IMR-90 (cell line): ENCODE results near the gene F10. TPM values are rescaled to one million over a fixed set of nuclear protein-coding genes. Genes with fewer than 3 reads are reported as not detected.

ENCODE experiments used
- ATAC-seq: fragments of 200-7000 bp; cut with Tn5 transposase; 2 replicates; pipeline ENCODE4 v1.9.1; 2020; ENCODE audit warnings: low read depth, mild to moderate bottlenecking, moderate library complexity
- BruUV-seq: library from RNA; stranded (reverse); fragments of 400-500 nt; replicated peaks from 2 replicates; lab custom pipeline; 2021; lab: Mats Ljungman, UMichigan
- CTCF ChIA-PET: fragments of 300-600 bp; formaldehyde crosslinking; extraction: SDS; loops from one replicate; lab custom pipeline; 2021; ENCODE audit warnings: antibody characterized with exemption; lab: Yijun Ruan, JAX
- POLR2A ChIA-PET: fragments of 300-600 bp; sonication (Branson Sonifier 250); formaldehyde crosslinking; loops from one replicate; lab custom pipeline; 2022; ENCODE audit warnings: antibody characterized with exemption; ENCODE audit not compliant: unreplicated experiment; lab: Charles Lee
- DNase-seq: peaks from one replicate; pipeline ENCODE4 v3.0.0; 2013
- H2AFZ ChIP-seq: replicated peaks from 2 replicates; pipeline ENCODE3; 2013; ENCODE audit warnings: low read length, mild to moderate bottlenecking; ENCODE audit not compliant: poor library complexity
- H2AK5ac ChIP-seq: 2 replicates; pipeline ENCODE4 v1.6.1; 2013; ENCODE audit warnings: low read depth, low read length, inconsistent platforms
- H2AK9ac ChIP-seq: replicated peaks from 2 replicates; pipeline ENCODE3; 2013; ENCODE audit warnings: mild to moderate bottlenecking, low read depth, low read length, moderate library complexity; ENCODE audit not compliant: poor library complexity
- H2BK120ac ChIP-seq: 2 replicates; pipeline ENCODE4 v1.6.1; 2013; ENCODE audit warnings: low read depth, low read length, inconsistent platforms
- H2BK15ac ChIP-seq: 3 replicates; pipeline ENCODE4 v1.6.1; 2013; ENCODE audit warnings: low read depth, low read length, inconsistent platforms
- H2BK20ac ChIP-seq: 2 replicates; pipeline ENCODE4 v1.6.1; 2013; ENCODE audit warnings: low read depth, mild to moderate bottlenecking, inconsistent platforms, low read length, moderate library complexity
- H2BK5ac ChIP-seq: 2 replicates; pipeline ENCODE4 v1.6.1; 2013; ENCODE audit warnings: mild to moderate bottlenecking, low read depth, low read length, inconsistent platforms; ENCODE audit not compliant: poor library complexity, severe bottlenecking
- H3K14ac ChIP-seq: replicated peaks from 2 replicates; pipeline ENCODE4 v1.6.1; 2013; ENCODE audit warnings: low read depth, low read length, inconsistent platforms
- H3K18ac ChIP-seq: 2 replicates; pipeline ENCODE4 v1.6.1; 2013; ENCODE audit warnings: low read depth, low read length, control low read depth
- H3K23ac ChIP-seq: 2 replicates; pipeline ENCODE4 v1.6.1; 2013; ENCODE audit warnings: low read depth, low read length, inconsistent platforms
- H3K27ac ChIP-seq: 2 replicates; pipeline ENCODE4 v1.5.1; 2013; ENCODE audit warnings: mild to moderate bottlenecking, control low read depth, low read length; ENCODE audit not compliant: insufficient read depth
- H3K27me3 ChIP-seq: 2 replicates; pipeline ENCODE4 v1.6.1; 2013; ENCODE audit warnings: low read length; ENCODE audit not compliant: control insufficient read depth, insufficient read depth
- H3K36me3 ChIP-seq: 2 replicates; pipeline ENCODE4 v1.6.1; 2013; ENCODE audit warnings: low read length, mixed read lengths; ENCODE audit not compliant: control insufficient read depth, insufficient read depth
- H3K4ac ChIP-seq: 2 replicates; pipeline ENCODE4 v1.6.1; 2013; ENCODE audit warnings: low read depth, low read length, inconsistent platforms
- H3K4me1 ChIP-seq: 2 replicates; pipeline ENCODE4 v1.6.1; 2013; ENCODE audit warnings: low read length, mixed read lengths; ENCODE audit not compliant: control insufficient read depth, insufficient read depth
- H3K4me2 ChIP-seq: 2 replicates; pipeline ENCODE4 v1.6.1; 2013; ENCODE audit warnings: low read depth, mild to moderate bottlenecking, control low read depth, low read length, moderate library complexity
- H3K4me3 ChIP-seq: 2 replicates; pipeline ENCODE4 v1.5.1; 2013; ENCODE audit warnings: low read depth, mild to moderate bottlenecking, control low read depth, low read length, moderate library complexity; ENCODE audit not compliant: insufficient read depth
- H3K56ac ChIP-seq: 2 replicates; pipeline ENCODE4 v1.6.1; 2013; ENCODE audit warnings: low read length, inconsistent platforms; ENCODE audit not compliant: insufficient read depth; ENCODE audit errors: extremely low read depth
- H3K79me1 ChIP-seq, 2 experiments: 2 replicates each; pipeline ENCODE4 v1.6.1; 2013; ENCODE audit warnings: low read length in 2 of 2, inconsistent platforms in 1 of 2, low read depth in 1 of 2
- H3K9ac ChIP-seq: 2 replicates; pipeline ENCODE4 v1.6.1; 2013; ENCODE audit warnings: low read depth, low read length, control low read depth
- H3K9me1 ChIP-seq: 2 replicates; pipeline ENCODE4 v1.6.1; 2013; ENCODE audit warnings: low read length, inconsistent platforms; ENCODE audit not compliant: insufficient read depth
- H3K9me3 ChIP-seq: 2 replicates; pipeline ENCODE4 v1.6.1; 2013; ENCODE audit warnings: low read length; ENCODE audit not compliant: control insufficient read depth, insufficient read depth
- H4K20me1 ChIP-seq: 2 replicates; pipeline ENCODE4 v1.6.1; 2013; ENCODE audit warnings: low read length, inconsistent platforms; ENCODE audit not compliant: insufficient read depth
- H4K5ac ChIP-seq: 2 replicates; pipeline ENCODE4 v1.6.1; 2013; ENCODE audit warnings: mild to moderate bottlenecking, low read depth, low read length, control low read depth
- H4K8ac ChIP-seq, 2 experiments: 2 replicates each; pipeline ENCODE4 v1.6.1; 2013; ENCODE audit warnings: low read depth in 2 of 2, low read length in 2 of 2, control low read depth in 1 of 2, inconsistent platforms in 1 of 2
- H4K91ac ChIP-seq: 2 replicates; pipeline ENCODE4 v1.6.1; 2013; ENCODE audit warnings: low read depth, low read length, inconsistent platforms; ENCODE audit not compliant: insufficient read depth
- BHLHE40 ChIP-seq: fragments of 150-350 bp; IDR thresholded peaks from 2 replicates; pipeline ENCODE4 v1.6.1; 2016; ENCODE audit warnings: mild to moderate bottlenecking, low read depth, low read length
- CEBPB ChIP-seq: IDR thresholded peaks from 2 replicates; pipeline ENCODE4 v1.6.1; 2012; ENCODE audit warnings: low read depth, low read length, improper control_type of control experiment
- CHD1 ChIP-seq: IDR thresholded peaks from 2 replicates; pipeline ENCODE4 v1.6.1; 2012; ENCODE audit warnings: low read depth, low read length, improper control_type of control experiment
- CTCF ChIP-seq: conservative IDR thresholded peaks from 2 replicates; pipeline ENCODE4 v1.5.1; 2012; ENCODE audit warnings: mild to moderate bottlenecking, low read depth, low read length, improper control_type of control experiment
- FOS ChIP-seq: fragments of 150-350 bp; IDR thresholded peaks from 2 replicates; pipeline ENCODE4 v1.6.1; 2016; ENCODE audit warnings: low read depth, low read length
- MAFK ChIP-seq: IDR thresholded peaks from 2 replicates; pipeline ENCODE4 v1.6.1; 2012; ENCODE audit warnings: low read depth, low read length, improper control_type of control experiment
- MXI1 ChIP-seq: IDR thresholded peaks from 2 replicates; pipeline ENCODE4 v1.6.1; 2012; ENCODE audit warnings: low read depth, mild to moderate bottlenecking, low read length, moderate library complexity, borderline replicate concordance
- NFE2L2 ChIP-seq: fragments of 150-350 bp; IDR thresholded peaks from 2 replicates; pipeline ENCODE4 v1.6.1; 2016; ENCODE audit warnings: low read depth, mild to moderate bottlenecking, low read length
- POLR2A ChIP-seq: IDR thresholded peaks from 2 replicates; pipeline ENCODE4 v1.6.1; 2012; ENCODE audit warnings: mild to moderate bottlenecking, low read depth, low read length
- RAD21 ChIP-seq: IDR thresholded peaks from 2 replicates; pipeline ENCODE4 v1.6.1; 2012; ENCODE audit warnings: low read length, improper control_type of control experiment
- RCOR1 ChIP-seq: IDR thresholded peaks from 2 replicates; pipeline ENCODE4 v1.6.1; 2012; ENCODE audit warnings: mild to moderate bottlenecking, low read length, improper control_type of control experiment; ENCODE audit not compliant: insufficient replicate concordance
- RFX5 ChIP-seq: IDR thresholded peaks from 2 replicates; pipeline ENCODE4 v1.8.0; 2012; ENCODE audit warnings: low read depth, mild to moderate bottlenecking, low read length, moderate library complexity
- SMC3 ChIP-seq: fragments of 150-350 bp; IDR thresholded peaks from 2 replicates; pipeline ENCODE4 v1.6.1; 2016; ENCODE audit warnings: low read depth, mild to moderate bottlenecking, antibody characterized with exemption, low read length, moderate library complexity
- WGBS, 2 experiments: methylation state at CpG; one replicate each; pipeline versions ENCODE4 v1.1.5 to v1.1.7; 2013; ENCODE audit warnings: missing lambda C conversion rate in 2 of 2; ENCODE audit not compliant: insufficient read length in 1 of 2; ENCODE audit errors: extremely low coverage in 2 of 2; 5-methylcytosine and 5-hydroxymethylcytosine counted together
- dilution Hi-C: fragments of 300-500 bp; cut with HindIII; formaldehyde crosslinking; loops from one replicate; pipeline ENCODE4 v1.14.3; 2018; ENCODE audit warnings: low sequenced_read_pairs; ENCODE audit not compliant: unreplicated experiment
- in situ Hi-C: fragments of 300-500 bp; cut with MboI; formaldehyde crosslinking; loops from 3 replicates; pipeline ENCODE4 v1.14.3; 2019; ENCODE audit warnings: low sequenced_read_pairs, inconsistent platforms, mixed read lengths
- intact Hi-C: fragments of 100-400 bp; cut with micrococcal nuclease; formaldehyde crosslinking; loops from 2 replicates; pipeline ENCODE4 v1.10.0; 2022
- polyA plus RNA-seq, 3 experiments: library from polyadenylated mRNA; depleted of rRNA; stranded (reverse); fragments of >200 nt; gene quantifications; 2 replicates each; pipeline ENCODE4 v1.2.3, GENCODE V29; 2012; ENCODE audit warnings: low replicate concordance in 1 of 3
- total RNA-seq: library from RNA; depleted of rRNA; stranded (reverse); fragments of >200 nt; gene quantifications from 2 replicates; pipeline ENCODE4 v1.2.3, GENCODE V29; 2012
- TF ChIP-seq, protein P1 (sequence below): fragments of 150-350 bp; IDR thresholded peaks from 2 replicates; pipeline ENCODE4 v1.6.1; 2016; ENCODE audit warnings: low read depth, mild to moderate bottlenecking, low read length, moderate library complexity, borderline replicate concordance
- TF ChIP-seq, protein P2 (sequence below): fragments of 150-350 bp; IDR thresholded peaks from 2 replicates; pipeline ENCODE4 v1.6.1; 2017; ENCODE audit warnings: mild to moderate bottlenecking, antibody characterized with exemption, low read length, low read depth

F10 gene
- total and polyA plus RNA-seq, 2 of the 4 experiments (the other 2 are of a cell fraction): 9.1 to 19.5 TPM

DNA sequence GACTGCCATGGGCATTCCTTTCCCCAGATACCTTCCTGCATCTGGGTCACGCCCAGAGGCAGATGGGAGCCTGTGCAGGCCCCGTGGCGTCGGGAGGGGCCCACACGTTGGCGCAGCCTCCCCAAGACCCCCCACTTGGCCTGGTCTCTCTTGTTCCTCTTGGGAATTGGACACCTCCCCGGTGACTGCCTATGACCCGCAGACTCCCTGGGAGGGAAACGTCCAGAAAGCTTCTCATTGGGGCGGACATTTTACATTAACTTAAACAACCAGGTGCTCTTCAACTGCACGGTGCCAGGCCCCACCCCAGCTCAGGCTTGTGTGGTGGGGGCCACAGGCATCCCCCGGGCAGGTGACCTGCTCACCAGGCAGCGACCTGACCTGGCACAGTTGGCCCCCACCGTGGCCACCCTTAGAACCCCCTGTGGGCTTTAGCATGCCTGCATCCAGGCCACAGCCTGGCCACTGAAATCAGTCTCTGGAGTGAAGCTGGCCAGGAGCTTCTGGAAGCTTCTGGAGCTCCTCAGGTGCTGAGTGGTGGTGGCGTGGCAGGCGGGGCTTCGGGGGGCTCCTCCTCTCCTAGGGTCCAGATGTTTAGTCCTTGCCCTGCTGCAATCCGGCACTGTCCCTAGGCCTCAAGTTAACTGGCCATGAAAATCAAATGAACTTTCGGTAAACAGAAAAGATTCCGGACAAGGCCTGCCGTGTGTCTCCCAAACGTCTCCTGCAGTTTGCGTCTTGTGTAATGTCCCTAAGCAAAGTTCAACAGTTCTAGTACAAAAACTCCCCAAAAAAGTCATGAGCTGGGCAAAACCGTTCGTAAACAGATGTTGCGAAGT lies 27.3 kb downstream of the F10 start:
- intact Hi-C loops (no loop called here), in situ Hi-C loops (no loop called here)
- no peak overlapping the region for H4K91ac ChIP-seq
- TF ChIP-seq MXI1 (no peak), NFE2L2 (no peak), RCOR1 (no peak), RFX5 (no peak), CHD1 (no peak), MAFK (no peak), FOS (no peak), CTCF (no peak), CEBPB (no peak), RAD21 (no peak), SMC3 (no peak), BHLHE40 (no peak), POLR2A (no peak)
- TF ChIP-seq, protein P1, sequence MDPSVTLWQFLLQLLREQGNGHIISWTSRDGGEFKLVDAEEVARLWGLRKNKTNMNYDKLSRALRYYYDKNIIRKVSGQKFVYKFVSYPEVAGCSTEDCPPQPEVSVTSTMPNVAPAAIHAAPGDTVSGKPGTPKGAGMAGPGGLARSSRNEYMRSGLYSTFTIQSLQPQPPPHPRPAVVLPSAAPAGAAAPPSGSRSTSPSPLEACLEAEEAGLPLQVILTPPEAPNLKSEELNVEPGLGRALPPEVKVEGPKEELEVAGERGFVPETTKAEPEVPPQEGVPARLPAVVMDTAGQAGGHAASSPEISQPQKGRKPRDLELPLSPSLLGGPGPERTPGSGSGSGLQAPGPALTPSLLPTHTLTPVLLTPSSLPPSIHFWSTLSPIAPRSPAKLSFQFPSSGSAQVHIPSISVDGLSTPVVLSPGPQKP: no peak
- TF ChIP-seq, protein P2, sequence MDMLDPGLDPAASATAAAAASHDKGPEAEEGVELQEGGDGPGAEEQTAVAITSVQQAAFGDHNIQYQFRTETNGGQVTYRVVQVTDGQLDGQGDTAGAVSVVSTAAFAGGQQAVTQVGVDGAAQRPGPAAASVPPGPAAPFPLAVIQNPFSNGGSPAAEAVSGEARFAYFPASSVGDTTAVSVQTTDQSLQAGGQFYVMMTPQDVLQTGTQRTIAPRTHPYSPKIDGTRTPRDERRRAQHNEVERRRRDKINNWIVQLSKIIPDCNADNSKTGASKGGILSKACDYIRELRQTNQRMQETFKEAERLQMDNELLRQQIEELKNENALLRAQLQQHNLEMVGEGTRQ: no peak

More for the DNA sequence above, 27.3 kb downstream of the F10 start:
- no peak overlapping the region for H2BK20ac ChIP-seq
- H4K8ac ChIP-seq: no peak overlapping the region
- no peak for DNase-seq
- no peaks in the 10 kb centered on the region for H3K36me3 ChIP-seq
- H2AFZ ChIP-seq: no peak overlapping the region
- H3K18ac ChIP-seq: no peak overlapping the region
- H3K27me3 ChIP-seq: 0 out of 2 replicates have a peak, but pooled peaks cover 2% of the 10 kb centered on the region
- H3K4me2 ChIP-seq: no peak overlapping the region
- ATAC-seq: no peak
- no peak overlapping the region for H2BK5ac ChIP-seq
- BruUV-seq: no TSS peak
- ChIA-PET POLR2A (no interaction called here), CTCF (no interaction called here)
- H3K4me3 ChIP-seq: no peak overlapping the region
- H3K4ac ChIP-seq: no peak overlapping the region
- H3K56ac ChIP-seq: no peak overlapping the region
- no peaks in the 10 kb centered on the region for H4K20me1 ChIP-seq
- H2BK120ac ChIP-seq: no peak overlapping the region
- 92% methylated on average over 22 of the region's 26 CpGs; no CpG with 5 or more reads in 1 of the 2 experiments for WGBS, 2 experiments
- no peak overlapping the region for H2AK9ac ChIP-seq
- no peak overlapping the region for H3K14ac ChIP-seq
- no peak overlapping the region for H4K5ac ChIP-seq
- peaks cover 11% of the 10 kb centered on the region for H3K4me1 ChIP-seq
- H3K79me1 ChIP-seq: no peaks in the 10 kb centered on the region
- no peak overlapping the region for H2BK15ac ChIP-seq
- no peaks in the 10 kb centered on the region for H3K9me3 ChIP-seq
- dilution Hi-C loops: no loop called here
- H3K27ac ChIP-seq: no peak overlapping the region
- H2AK5ac ChIP-seq: no peak overlapping the region
- no peak overlapping the region for H3K23ac ChIP-seq
- H3K9me1 ChIP-seq: peaks cover 5% of the 10 kb centered on the region; the same call in 1 of the 2 replicates
- H3K9ac ChIP-seq: no peak overlapping the region
